ENCODE data around the gene MAP4K2. TPM values are rescaled to one million over a fixed set of nuclear protein-coding genes. Genes with fewer than 3 reads are reported as not detected.

The MAP4K2 gene
- total and polyA plus RNA-seq, 9 of the 15 experiments (the other 6 are each of a cell fraction or from before 2014, with no cell fraction given): 0.13 to 14.5 (median 7.3) TPM

DNA sequence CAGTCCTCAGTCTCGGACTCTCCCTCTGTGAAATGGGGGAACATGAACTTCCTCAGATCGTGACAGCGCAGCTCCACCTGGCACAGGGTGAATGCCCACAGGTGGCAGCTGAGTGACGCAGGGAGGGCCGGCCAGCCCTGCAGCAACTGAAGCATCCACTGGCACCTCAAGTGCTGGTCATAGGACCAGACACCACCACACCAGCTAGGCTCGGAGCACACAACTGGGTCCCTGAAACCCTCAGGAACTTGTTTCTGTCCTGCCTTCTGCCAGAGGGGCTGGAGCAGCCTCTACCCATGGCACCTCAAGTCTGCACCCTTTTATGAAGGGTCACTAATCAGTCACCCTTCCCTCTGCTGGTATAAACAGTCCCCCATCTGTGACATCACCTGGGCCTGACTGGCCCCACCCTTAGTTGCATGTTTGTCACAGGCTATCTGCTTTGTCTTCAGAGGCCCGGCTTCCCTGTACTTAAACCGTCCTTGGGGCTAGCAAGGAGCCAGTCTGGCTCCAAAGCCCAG, 48.9 kb upstream of the MAP4K2 start:
- Histone ChIP-seq H3K27ac (ENCODE audit: extremely low read depth, low read depth, low read length) (peak overlapping the region; percentile 34; the same call in 2 of the 3 replicates), H3K4me1 (replicated peaks in 1 of 2; ENCODE audit: control insufficient read depth in 2 of 2, insufficient read depth in 2 of 2, low read length in 2 of 2) (peaks cover 55 to 94% of the 10 kb centered on the region in 2 experiments), H4K20me1 (replicated peaks; ENCODE audit: control insufficient read depth, insufficient read depth, low read length) (no peaks in the 10 kb centered on the region), H3K9me1 (ENCODE audit: control insufficient read depth, insufficient read depth, low read length) (no peaks in the 10 kb centered on the region), H3K9ac (ENCODE audit: insufficient read depth in 1 of 2, low read depth in 2 of 2, low read length in 2 of 2) (peak overlapping the region; percentile 20 to 83; a peak in 3 of 4 replicates), H3K79me2 (ENCODE audit: control insufficient read depth, insufficient read depth, low read length) (peaks cover 3% of the 10 kb centered on the region; the same call in 2 of the 3 replicates), H3K4me2 (ENCODE audit: insufficient read depth, low read length) (peak overlapping the region; percentile 26), H3K9me3 (replicated peaks; ENCODE audit: control insufficient read depth, insufficient read depth, low read depth, low read length) (no peaks in the 10 kb centered on the region), H2AFZ (ENCODE audit: low read depth, low read length) (no peak overlapping the region), H3K27me3 (ENCODE audit: control insufficient read depth in 2 of 2, insufficient read depth in 2 of 2, low read length in 2 of 2) (no peaks in the 10 kb centered on the region), H3K36me3 (ENCODE audit: control insufficient read depth, insufficient read depth, low read length) (peaks cover 36% of the 10 kb centered on the region; the same call in 2 of the 3 replicates), H3K4me3 (no peak overlapping the region)
- intact Hi-C loops (cut with micrococcal nuclease) (no loop called here), in situ Hi-C loops (cut with MboI) (no loop called here)
- DNase-seq (ENCODE audit: extremely low read depth in 1 of 4, low spot score in 3 of 4) (peak in 2 of 4 experiments; percentile 34 to 48), FAIRE-seq (peak; percentile 74), ATAC-seq (peak; percentile 27)
- ChIA-PET POLR2A (interaction anchor here (0.6 to 3.0 kb wide), 9 partner anchors 10 to 409 kb away, joined by 3 to 12 read pairs (median 4); no protein-coding TSS in a partner anchor), CTCF (ENCODE audit: low intra/inter-chr PET ratio) (no interaction called here)
- BruUV-seq (replicated peaks): no TSS peak
- TF ChIP-seq, protein P1, sequence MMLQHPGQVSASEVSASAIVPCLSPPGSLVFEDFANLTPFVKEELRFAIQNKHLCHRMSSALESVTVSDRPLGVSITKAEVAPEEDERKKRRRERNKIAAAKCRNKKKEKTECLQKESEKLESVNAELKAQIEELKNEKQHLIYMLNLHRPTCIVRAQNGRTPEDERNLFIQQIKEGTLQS (IDR thresholded peaks at IDR 0.05): peak; percentile 48; the same call in 1 of the 2 replicates
- TF ChIP-seq, protein P1 (CRISPR knock-in tag; conservative IDR thresholded peaks at IDR 0.05): no peak
- TF ChIP-seq ATF7 (IDR thresholded peaks at IDR 0.05) (0 out of 2 replicates have a peak, but pooled peaks have one; percentile 41), GATA2 (CRISPR knock-in tag; IDR thresholded peaks at IDR 0.05) (no peak), JUND (IDR thresholded peaks at IDR 0.05; ENCODE audit: borderline replicate concordance, low read depth, low read length) (peak; percentile 21; the same call in 1 of the 2 replicates), JUND (tag; IDR thresholded peaks at IDR 0.05; ENCODE audit: borderline replicate concordance, low read depth, low read length) (no peak), KAT7 (CRISPR knock-in tag; IDR thresholded peaks at IDR 0.05; ENCODE audit: borderline replicate concordance) (0 out of 2 replicates have a peak, but pooled peaks have one; percentile 63), COPS2 (conservative IDR thresholded peaks at IDR 0.05) (no peak), MED1 (CRISPR knock-in tag; IDR thresholded peaks at IDR 0.05; ENCODE audit: borderline replicate concordance) (no peak), GABPB1 (CRISPR knock-in tag; IDR thresholded peaks at IDR 0.05) (peak; percentile 48; the same call in 1 of the 2 replicates), CREM (IDR thresholded peaks at IDR 0.05; ENCODE audit: low read depth) (peak; percentile 46; the same call in 1 of the 2 replicates), ATF1 (CRISPR knock-in tag; IDR thresholded peaks at IDR 0.05) (no peak), ATF1 (tag; IDR thresholded peaks at IDR 0.05) (0 out of 2 replicates have a peak, but pooled peaks have one; percentile 12)
- TF ChIP-seq, protein P2, sequence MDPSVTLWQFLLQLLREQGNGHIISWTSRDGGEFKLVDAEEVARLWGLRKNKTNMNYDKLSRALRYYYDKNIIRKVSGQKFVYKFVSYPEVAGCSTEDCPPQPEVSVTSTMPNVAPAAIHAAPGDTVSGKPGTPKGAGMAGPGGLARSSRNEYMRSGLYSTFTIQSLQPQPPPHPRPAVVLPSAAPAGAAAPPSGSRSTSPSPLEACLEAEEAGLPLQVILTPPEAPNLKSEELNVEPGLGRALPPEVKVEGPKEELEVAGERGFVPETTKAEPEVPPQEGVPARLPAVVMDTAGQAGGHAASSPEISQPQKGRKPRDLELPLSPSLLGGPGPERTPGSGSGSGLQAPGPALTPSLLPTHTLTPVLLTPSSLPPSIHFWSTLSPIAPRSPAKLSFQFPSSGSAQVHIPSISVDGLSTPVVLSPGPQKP (CRISPR knock-in tag; IDR thresholded peaks at IDR 0.05): no peak
- TF ChIP-seq, protein P3, sequence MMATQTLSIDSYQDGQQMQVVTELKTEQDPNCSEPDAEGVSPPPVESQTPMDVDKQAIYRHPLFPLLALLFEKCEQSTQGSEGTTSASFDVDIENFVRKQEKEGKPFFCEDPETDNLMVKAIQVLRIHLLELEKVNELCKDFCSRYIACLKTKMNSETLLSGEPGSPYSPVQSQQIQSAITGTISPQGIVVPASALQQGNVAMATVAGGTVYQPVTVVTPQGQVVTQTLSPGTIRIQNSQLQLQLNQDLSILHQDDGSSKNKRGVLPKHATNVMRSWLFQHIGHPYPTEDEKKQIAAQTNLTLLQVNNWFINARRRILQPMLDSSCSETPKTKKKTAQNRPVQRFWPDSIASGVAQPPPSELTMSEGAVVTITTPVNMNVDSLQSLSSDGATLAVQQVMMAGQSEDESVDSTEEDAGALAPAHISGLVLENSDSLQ (IDR thresholded peaks at IDR 0.05): 0 out of 2 replicates have a peak, but pooled peaks have one; percentile 5
- TF ChIP-seq, protein P4, sequence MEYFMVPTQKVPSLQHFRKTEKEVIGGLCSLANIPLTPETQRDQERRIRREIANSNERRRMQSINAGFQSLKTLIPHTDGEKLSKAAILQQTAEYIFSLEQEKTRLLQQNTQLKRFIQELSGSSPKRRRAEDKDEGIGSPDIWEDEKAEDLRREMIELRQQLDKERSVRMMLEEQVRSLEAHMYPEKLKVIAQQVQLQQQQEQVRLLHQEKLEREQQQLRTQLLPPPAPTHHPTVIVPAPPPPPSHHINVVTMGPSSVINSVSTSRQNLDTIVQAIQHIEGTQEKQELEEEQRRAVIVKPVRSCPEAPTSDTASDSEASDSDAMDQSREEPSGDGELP (CRISPR knock-in tag; IDR thresholded peaks at IDR 0.05; ENCODE audit: borderline replicate concordance): peak; percentile 56; the same call in 1 of the 2 replicates
- WGBS (ENCODE audit: insufficient coverage, low coverage, missing lambda C conversion rate): 78% methylated on average over 8 of the region's 8 CpGs

Data from K562 (cell line).